Stimulated activated CD8-positive, alpha-beta memory T cell treated with anti-CD3 and anti-CD28 coated beads, Interleukin-15, amount 100 ng/mL, for 48 hours (primary cell): ENCODE results near the gene MARCHF4.

Source experiments
- DNase-seq, 2 donors: peaks; one replicate each; pipeline ENCODE4 v3.0.0-alpha.2; 2020; ENCODE audit warnings: low read depth in 2 of 2

Gene MARCHF4, protein sequence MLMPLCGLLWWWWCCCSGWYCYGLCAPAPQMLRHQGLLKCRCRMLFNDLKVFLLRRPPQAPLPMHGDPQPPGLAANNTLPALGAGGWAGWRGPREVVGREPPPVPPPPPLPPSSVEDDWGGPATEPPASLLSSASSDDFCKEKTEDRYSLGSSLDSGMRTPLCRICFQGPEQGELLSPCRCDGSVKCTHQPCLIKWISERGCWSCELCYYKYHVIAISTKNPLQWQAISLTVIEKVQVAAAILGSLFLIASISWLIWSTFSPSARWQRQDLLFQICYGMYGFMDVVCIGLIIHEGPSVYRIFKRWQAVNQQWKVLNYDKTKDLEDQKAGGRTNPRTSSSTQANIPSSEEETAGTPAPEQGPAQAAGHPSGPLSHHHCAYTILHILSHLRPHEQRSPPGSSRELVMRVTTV

DNA sequence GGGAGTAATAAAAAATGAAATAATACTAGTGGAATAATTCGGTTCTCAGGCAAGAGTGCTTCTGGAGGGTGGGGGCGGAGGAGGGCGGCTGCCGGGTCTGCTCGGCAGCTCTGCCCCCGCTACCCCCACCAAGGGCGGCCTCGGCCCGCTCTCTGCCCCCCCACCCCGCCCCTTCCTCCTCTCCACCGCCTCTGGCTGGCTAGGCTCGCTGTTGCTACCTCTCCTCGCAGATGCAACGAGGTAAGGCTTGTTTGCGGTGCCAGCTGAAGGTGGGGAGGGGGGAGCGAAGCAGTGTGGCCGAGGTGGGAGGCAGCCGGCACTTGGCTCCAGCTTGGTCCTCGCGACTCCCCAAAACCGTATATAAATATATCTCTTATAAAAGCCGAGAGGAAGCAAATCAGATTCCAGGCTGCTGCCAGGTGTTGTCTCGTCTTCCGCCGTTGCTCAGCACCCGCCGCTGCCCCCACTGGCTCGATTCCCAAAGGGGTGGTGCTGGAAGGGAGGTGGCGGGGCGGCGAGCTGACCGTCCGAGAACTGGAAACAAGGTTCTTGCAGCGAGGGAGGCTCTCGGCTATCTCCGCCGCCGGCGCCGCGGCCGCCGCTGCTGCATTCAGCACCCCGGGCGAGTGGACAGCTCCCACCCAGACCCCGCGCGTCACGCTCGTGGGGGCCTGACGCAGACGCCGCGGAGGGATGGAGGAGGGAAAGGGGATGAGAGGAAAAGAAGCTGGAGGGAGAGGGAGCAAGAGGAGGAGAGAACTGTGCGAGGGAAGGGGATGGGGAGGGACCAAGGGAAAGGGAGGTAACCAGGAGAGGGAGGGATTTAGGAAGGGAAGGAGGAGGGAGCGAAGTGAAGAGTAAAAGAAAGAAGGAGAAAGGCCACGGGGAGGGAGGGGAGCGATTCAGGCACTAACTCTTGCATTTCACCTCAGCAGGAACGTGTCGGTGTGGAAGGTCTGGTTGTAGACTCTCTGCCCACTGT, at the start of gene MARCHF4:
Gene MARCHF4 (minus strand): TSS at position 763 of the 982 bp plus-strand sequence. CDS start 2,223 bp downstream, outside the sequence.
- peak in 1 of 2 donors; percentile 32 for DNase-seq

DNA sequence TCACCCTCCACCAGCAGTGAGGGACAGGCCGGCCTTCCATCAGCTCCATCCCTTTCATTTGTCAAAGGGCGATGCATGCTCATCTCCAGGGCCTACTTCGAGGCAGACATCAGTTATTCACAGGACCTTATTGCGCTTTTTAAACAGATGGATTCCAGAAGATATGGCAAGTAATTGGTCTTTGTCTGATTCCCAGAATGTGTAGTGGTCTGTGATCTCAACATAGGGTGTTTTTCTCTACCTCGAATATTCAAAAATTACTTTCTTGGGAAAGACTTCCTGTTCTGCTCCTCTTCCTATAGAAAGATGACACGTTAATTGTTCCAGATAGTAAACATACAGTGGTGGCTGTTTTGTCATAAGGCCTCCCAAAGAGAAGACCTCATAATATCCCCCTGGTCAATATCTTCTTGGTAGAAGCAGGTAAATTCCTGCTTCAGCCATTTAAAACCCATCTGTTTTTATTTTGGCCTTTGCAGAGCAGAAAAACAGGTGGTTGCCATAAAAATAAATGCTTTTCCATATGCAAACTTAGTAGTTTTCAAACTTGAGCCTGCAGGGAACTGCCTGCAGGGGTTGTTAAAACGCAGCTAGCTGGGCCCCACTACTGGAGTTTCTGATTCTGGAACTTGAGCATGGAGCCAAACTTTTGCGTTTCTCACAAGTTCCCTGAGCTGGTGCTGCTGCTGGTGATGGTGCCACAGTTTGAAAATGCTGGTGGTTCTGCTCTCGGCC, 48.3 kb upstream of the MARCHF4 start:
- DNase-seq: no peak

DNA sequence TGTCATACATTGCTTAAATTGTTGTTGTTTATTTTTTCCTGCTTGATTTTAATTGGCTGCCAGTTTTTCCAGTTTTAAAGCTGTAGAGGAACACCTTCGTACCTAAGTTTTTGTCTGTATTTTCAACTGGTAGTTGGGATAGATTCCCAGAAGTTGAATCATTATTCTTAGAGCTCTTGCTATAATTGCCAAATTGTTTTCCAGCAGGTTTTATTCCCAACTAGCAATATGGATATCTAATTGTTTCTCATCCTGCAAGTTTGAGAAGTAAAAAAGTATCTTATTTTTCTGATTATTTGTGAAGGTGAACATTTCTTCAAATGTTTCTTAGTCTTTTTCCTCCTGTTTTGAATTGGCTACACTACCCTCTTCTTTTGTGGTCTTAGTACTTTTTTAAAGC, 46.7 kb upstream of the MARCHF4 start:
- DNase-seq: no peak

DNA sequence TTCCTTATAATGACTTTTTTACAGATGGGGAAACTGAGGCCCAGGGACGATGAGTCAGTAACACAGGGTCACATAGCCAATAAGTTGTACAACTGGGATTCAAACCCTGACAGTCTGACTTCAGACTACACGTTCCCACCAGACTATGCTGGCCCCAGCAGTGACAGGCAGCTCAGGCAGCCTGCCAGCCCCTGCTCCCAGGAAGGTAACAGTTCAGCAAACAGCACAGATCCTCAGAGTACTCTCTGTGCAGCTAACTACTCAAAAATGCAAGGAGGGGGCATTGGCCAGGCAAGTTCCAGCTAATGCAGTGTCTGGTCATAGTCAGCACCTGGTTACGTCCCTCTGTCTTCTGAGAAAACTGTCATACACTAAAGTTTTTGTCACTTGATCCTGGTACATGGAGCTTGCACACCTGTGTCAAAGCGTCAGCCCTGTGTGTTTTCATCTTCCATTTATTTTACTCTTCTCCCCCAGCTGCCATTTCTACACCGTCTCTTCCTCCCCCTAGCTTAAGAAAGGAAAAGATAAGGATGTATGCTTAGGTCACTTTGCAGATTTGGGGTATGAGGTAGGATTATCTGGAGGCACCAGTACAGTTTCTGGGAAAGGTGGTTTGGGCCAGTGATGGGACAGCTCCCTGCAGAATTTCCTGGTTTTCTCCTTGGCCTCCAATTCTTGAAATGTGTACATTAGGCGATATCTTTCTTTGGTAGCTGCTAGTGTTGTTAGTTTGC, 44.5 kb upstream of the MARCHF4 start:
- no peak for DNase-seq

DNA sequence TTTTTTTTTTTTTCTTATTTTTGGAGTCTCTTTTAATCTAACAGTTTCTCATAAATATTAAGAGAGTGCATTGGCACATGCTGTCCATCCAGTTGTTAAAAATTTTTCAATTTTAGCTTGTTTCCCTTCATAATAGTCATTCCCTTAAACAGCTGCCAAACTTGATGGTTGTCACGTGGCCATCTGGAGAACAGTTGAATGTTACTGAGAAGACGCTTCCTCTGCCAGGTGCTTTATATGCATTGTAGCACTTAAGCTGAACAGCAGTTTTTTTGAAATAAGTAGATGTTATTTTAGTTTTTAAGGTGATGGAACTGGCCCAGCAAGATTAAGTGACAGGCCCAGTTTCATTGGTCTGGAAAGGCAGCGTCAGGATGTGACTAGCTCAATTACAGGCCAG, 43.3 kb upstream of the MARCHF4 start:
- no peak for DNase-seq

DNA sequence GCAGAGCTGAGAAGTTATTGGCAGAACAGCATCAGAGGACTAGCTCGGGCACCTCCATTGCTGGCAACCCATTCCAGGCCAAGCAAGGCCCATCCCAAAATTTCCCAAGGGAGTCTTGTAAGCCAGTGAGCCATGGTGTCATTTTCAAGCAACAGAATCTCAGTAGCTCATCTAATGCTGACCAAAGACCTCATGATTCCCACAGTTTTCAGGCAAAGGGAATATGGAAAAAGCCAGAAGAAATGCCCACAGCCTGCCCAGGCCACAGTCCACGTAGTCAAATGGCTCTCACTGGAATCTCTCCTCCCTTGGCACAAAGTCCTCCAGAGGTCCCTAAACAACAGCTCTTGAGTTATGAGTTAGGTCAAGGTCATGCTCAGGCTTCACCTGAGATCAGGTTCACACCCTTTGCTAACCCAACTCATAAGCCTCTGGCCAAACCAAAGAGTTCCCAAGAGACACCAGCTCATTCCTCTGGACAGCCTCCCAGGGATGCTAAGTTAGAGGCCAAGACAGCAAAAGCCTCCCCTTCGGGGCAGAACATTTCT, 42.6 kb upstream of the MARCHF4 start:
- DNase-seq: no peak

DNA sequence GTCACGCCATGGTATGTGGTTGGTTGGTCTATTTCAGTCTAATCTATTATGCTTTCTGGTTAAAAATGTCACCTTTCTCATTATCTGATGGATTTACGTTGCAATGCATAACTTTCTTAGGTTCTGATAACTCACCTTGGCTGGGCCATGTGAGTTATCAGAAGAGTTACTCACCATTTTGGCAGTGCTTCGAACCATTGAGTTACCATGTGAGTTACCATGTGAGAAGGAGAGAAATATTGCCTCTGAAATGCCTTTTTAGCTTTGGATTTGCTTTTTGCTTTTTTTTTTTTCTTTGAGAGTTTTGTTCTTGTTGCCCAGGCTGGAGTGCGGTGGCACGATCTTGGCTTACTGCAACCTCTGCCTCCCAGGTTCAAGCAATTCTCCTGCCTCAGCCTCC, 41.6 kb upstream of the MARCHF4 start:
- no peak for DNase-seq

DNA sequence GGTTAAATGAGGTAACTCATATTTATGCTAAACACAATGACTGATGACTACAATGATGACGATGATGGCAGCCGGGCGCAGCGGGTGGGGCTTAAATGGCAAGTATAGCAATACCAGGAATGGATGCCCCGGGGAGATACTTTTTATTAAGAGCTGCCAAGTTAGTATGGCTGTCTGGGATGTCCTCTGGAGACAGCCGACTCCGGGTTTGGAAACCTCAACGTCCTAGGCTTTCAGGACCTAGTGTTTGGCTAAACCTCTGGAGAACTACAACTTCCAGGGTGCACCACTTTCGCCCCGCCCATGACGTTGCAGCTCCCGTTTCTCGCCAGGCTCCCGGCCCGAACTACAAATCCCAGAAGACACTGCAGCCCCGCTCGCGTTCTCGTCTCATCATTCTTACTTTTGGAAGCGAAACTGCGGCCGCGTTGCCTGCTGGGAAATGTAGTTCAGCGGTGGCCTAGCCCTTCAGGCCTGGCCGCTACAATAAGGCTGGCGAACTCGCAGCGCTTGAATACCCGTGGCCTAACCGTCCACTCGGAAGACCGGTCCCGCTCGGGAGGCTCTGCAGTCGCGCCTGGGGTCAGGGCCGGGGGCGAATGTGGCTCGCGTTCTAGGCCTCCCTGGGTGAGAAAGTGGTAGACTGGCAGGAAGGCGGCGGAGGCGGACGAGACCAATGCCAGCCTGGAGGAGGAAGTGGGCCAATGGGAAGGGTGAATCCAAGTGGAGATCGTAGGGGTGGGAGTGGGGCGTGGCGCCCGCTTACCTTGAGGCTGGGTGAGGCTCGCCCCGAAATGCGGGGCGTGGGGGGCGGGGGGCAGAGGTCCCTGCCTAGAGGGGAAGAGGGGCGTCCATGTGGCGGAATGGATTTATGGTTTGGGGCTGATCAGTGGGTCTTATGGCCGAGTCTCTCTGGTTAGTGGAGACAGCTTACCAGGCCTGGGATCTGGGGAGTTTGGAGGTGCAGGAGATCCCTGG, 40.0 kb upstream of the MARCHF4 start, which contains the start of gene SMARCAL1:
Gene SMARCAL1 (plus strand): TSS at position 463 of the 978 bp plus-strand sequence. CDS start 2,221 bp downstream, outside the sequence.
- DNase-seq: peak; percentile 92 to 96

DNA sequence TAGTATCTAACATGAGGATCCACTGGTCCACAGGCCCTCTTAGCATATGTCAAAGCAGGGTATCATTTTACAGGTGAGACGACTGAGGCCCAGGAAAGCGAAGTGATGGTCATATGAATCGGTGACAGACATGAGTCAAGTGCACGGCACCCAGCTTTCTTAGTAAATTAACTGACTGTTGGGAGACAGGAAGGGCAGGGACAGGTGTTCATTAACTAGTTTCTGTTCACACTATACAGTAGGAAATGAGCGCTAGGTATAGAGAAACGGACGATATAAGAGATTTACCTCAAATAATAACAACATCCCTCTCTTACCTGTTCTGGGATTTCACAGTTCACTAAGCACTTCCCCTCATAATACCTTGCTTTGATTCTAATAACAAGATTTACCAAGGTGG, 38.3 kb upstream of the MARCHF4 start:
- no peak for DNase-seq

DNA sequence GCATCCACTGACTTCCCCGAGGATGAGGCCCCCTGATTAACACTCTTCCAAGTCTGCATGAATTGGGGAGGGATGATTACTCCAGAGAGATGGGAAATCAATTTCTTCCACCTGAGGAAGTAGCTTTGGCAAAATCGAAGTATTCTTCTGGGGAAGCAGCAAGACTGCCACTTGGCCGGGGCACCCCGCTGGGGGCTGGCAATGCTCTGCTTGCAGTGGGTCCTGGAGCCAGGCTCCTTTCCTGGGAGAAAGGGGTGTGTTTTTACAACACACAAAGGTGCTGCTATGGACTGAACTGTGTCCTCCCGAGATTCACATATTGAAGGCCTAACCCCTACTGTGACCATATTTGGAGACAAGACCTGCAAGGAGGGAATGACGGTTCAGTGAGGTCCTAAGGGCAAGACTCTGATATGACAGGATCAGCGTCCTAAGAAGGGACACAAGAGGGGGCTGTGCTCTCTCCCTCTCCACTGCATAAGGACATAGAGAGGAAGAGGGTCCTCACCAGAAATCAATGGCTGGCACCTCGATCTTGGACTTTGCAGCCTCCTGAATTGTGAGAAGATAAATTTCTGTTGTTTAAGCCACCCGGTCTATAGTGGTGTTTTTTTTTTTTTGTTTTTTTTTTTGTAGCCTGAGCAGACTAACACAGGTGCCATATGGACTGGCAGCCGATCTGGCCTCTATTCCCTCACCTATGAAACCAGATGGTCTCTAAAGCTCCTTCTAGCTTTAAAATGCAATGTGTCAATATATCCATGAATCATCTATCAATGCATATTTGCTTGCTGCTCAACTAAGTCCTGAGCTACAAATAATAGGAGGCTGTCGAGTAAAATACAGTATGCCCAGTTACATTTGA, 36.4 kb upstream of the MARCHF4 start:
- DNase-seq: no peak

DNA sequence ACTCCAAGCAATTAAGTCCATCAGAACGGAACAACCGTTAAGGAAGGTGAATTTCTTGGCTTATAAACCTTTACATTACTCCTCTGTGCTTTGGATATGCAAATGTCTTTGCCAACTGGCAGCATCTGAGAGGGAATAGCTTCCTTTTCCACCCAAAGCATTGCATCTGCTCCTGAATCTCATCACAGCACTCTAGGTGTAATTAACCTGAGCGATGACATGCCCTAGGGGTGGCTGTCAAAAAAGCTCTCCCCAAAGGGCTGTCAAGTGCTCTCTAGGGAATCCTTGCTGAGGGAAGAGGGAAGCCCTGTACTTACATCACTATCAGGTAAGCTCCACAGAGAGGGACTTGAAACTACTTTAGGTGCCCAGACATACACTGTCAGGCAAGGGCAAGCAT, 34.5 kb upstream of the MARCHF4 start:
- no peak for DNase-seq

DNA sequence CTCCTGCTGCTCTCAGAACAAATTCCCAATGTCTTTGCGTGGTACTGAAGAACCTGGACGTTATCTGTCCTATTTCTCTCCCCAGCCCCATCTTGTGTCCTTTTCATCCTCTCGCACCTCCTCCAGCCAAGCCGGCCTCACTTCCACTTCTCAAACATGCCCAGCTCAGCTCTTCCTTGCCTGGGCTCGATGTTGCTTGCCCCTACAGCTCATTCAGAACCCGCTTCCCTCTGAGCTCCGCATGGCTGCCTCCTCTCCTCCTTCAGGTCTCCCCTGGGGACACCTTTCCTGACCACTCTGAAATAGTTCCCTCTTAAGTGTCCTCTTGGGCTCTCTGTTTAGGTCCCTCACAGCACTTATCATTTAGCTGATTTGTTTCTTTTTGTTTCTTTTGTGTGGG, 33.3 kb upstream of the MARCHF4 start:
- no peak for DNase-seq

DNA sequence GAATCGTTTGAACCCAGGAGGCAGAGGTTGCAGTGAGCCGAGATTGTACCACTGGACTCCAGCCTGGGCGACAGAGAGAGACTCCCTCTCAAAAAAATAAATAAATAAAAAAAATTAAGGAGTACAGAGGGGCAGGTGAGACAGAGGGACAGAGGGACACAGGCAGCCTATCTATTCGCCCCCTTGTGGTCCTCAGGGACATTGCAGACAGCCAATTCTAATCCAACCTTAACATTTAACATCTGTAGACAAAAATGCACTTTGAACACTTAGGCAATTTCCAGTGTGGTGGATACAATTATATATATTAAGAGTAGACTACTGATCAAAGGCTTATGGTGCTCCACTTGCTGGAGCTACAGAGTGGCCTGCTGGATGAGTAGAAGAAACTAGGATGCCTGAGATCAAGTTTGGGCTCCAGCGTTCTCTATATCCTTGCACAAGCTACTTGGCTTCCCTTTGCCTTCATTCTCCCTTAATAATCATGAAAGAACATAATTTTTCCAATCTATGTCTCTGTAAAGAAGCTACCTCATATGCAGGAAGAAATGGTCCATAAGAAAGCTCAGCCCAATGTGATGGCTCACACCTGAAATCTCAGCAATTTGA, 31.8 kb upstream of the MARCHF4 start:
- DNase-seq: no peak

DNA sequence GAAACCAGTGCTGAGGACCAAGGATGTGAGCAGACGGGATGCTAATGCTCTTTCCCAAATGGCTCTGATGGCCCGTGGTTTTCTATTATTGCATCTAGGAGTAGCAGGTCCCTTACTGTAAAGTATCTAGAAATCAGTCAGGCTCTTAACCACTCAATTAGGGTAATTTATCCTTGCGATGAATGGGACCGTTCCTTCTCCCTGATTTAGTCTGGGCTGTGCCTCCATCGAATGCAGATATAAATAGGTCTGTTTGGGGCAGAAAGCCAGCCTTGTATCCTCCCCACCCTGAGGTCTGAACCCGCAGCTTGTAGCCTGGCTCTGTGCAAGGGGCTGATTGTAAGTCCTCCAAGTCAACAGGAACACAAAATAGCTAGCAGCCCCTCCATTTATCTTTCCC, 30.5 kb upstream of the MARCHF4 start:
- no peak for DNase-seq

DNA sequence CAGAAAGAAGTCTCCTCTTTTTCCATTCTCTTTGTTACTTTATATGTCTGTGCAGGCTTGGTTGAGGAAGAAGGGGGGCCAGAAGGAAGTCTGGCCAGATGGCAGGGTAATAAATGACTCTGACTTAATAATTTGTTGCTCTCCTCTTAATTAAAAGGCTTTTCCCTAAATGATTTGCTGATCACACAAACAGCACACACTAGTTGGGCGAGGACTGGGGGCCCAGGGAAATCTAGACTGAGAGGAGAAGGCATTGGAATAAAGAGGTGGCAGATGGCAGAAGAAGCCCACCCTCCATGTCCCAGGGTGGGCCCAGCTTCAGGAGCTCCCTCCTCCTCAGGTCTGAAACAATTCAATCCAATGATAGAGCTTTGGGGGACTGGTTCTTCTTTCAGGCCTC, 27.3 kb upstream of the MARCHF4 start:
- DNase-seq: no peak

DNA sequence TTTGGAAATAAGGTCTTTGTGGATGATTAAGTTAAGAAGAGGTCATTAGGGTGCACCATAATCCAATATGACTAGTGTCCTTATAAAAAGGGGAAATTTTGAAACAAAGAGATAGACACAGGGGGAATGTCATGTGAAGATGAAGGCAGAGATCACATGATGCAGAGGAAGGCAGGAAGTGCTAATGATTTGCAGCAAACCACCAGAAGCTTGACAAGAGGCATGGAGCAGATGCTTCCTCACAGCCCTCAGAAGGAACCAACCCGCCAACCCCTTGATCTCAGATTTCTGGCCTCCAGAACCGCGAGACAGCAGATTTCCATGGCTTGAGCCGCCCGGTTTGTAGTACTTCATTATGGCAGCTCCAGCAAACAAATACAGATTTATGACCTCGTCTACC, 22.6 kb upstream of the MARCHF4 start:
- DNase-seq: no peak

DNA sequence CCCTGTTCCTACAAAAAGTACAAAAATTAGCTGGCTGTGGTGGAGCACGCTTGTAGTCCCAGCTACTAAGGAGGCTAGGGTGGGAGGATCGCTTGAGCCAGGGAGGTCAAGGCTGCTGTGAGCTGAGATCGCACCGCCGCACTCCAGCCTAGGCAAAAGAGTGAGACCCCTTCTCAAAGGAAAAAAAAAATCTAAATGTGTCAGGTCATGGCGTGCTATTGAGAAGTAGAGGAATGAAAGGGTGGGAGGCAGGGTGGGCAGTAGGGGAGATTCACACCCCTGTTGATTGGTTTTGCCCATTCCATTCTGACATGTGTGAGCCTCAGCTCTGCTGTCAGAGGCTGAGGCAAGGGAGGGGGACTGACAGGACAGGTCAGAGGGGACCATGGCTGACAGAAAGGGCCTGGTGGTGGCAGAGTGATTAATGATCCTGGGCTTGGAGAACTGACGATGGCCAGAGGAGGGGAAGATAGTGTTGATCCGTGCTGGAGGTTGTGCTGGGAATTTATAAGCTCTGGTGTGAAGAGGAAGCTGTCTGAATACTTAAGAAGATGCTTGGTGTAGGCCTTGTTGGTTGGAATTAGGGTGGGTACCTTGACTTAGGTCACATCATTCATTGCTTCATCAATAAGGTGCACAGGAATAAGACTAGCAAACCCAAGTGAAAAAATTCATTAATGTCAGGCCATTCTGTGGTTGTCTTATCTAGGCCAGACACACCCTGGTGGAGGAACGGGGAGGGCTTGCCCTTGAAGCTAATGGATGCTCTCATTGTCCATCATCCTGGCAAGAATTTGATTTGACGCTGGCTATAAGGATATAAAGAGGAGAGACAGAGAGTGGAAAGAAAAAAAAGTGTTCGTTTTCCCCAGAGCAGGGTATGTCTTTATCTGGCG, 20.9 kb upstream of the MARCHF4 start:
- DNase-seq: no peak
